CD1c-positive myeloid dendritic cell (primary cell): Measurements from ENCODE around the gene E4F1.
"Not testable (repeated sequence)": the region's sequence is repeated elsewhere in the genome, so short reads cannot be mapped to it uniquely, and the experiment has no call there.

Experiments
- DNase-seq: peaks from one replicate; pipeline ENCODE4 v3.0.0-alpha.2; 2016; ENCODE audit errors: extremely low spot score

E4F1 gene

DNA sequence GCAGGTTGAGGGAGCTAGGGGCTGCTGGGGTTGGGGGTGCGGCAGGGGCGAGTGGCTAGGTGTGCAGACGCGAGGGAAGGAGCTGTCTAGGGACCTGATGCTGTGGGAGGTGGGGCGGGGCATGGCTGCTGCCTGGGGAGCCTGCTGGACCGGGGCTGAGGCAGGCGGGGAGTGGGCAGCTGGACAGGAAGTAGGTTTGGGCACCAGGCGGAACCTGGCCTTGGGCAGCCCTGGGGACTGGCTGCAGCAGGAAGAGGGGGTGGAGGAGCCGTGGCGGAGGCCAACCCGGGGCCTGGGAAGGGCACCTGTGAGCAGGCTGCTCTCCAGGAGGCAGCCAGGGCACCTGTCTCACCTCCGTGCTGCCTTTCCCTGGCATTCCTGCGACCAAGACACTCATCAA is 7.0 kb downstream of the E4F1 start:
- DNase-seq, result peak; percentile 26

- no peak for DNase-seq
These were observed 7.9 kb downstream of the E4F1 start for GRCh38 chr16:2231016-2231931.

GRCh38 chr16:2232094-2232990 is 9.0 kb downstream of the E4F1 start:
- no peak for DNase-seq

DNA sequence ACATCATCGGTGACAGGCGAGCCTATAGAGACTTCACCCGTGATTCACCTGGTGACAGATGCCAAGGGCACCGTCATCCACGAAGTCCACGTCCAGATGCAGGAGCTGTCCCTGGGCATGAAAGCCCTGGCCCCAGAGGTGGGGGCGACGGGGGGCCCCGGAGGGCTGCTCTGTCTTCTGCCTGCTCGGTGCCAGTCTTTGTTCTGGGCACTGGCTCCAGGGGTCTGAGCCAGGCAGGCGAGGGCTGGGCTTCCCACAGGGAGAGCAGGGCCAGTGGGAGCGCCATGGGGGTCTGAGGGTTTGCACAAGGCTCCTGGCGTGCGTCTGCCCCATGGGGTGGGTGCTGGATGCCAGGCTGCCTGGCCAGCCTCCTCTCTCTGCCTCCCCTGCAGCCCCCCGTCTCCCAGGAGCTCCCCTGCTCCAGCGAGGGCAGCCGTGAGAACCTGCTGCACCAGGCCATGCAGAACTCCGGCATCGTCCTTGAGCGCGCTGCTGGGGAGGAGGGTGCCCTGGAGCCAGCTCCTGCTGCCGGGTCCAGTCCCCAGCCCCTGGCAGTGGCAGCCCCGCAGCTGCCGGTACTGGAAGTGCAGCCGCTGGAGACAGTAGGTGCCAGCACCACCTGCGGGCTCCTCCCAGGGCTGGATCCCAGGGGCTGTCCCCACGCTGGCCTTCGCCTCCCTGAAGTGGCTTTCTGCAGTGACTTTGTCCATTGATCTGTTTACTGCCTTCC is 9.8 kb downstream of the E4F1 start:
- DNase-seq, result no peak

DNA sequence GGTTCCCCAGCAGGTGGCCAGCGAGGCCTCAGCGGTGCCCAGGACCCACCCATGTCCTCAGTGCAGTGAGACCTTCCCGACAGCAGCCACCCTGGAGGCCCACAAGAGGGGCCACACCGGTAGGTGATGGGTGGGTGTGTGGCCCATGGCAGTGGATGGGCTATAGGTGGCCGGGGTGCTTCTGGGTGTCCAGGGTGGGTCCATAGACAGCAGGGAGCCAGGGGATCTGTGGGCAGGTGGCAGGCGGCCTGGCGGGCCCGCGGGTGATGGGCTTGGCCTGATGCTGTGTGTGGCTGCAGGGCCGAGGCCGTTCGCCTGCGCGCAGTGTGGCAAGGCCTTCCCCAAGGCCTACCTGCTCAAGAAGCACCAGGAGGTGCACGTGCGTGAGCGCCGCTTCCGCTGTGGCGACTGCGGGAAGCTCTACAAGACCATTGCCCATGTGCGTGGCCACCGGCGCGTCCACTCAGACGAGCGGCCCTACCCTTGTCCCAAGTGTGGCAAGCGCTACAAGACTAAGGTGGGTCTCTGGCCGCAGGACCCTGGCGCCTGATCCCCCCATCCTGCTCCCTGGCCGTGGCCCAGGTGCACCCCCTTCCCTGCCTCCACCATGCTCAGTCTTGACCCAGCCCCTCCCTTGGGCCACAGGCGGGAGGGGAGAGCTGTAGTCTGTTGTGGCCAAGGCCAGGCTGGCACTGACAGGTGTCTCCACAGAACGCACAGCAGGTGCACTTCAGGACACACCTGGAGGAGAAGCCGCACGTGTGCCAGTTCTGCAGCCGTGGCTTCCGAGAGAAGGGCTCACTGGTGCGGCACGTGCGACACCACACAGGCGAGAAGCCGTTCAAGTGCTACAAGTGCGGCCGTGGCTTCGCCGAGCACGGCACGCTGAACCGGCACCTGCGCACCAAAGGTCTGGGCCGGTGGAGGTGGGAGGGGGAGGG is 10.8 kb downstream of the E4F1 start:
- DNase-seq, result no peak

DNA sequence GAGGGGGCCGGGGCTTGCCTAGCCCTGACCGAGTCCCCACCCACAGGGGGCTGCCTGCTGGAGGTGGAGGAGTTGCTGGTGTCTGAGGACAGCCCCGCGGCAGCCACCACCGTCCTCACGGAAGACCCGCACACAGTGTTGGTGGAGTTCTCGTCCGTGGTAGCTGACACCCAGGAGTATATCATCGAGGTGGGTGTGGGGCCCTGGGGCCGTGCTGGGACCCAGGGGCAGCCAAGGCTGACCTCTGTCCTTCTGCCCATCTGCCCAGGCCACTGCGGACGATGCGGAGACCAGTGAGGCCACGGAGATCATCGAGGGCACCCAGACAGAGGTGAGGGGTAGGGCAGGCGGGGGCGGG is 11.4 kb downstream of the E4F1 start:
- DNase-seq, result no peak

GRCh38 chr16:2235234-2235651 is 11.9 kb downstream of the E4F1 start:
- no peak for DNase-seq

GRCh38 chr16:2235695-2236336 is 12.4 kb downstream of the E4F1 start:
- DNase-seq, result no peak

DNA sequence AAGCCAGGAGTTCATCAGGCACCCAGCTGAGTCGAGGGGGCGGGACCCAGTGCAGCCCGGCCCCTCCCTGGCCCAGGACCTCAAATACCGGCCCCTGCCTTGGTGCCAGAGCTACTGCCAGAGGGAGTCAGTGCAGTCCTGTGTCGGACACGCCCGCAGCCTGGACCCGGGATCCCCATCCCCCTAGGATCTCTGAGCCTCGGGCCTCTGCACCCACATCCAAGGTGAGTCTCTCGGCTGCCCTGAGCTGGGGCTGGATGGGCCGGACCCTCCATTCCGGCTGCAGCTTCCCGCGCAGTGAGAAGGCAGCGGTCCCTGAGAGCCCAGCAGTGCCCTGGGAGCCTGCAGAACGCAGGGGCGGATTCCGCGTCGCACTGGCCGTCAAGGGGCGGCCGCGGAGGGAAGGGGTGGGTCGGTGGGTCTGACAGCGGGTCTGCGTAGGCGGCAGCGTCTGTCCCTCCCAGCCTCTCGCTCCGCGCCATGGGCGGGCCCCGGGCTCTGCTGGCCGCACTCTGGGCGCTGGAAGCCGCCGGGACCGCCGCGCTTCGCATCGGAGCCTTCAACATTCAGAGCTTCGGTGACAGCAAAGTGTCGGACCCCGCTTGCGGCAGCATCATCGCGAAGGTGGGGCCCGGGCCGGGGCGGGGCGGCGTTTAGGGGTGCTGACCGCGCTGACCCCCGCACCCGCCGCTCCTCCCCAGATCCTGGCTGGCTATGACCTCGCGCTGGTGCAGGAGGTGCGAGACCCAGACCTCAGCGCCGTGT is 13.1 kb downstream of the E4F1 start, which contains the start of gene DNASE1L2:
Gene DNASE1L2, plus strand, starts transcription at position 108 of the 765 bp plus-strand sequence. Its CDS starts 373 bp downstream, at position 481.
- DNase-seq, result peak; percentile 46

GRCh38 chr16:2237102-2237482 is 13.7 kb downstream of the E4F1 start:
- DNase-seq, result no peak

DNA sequence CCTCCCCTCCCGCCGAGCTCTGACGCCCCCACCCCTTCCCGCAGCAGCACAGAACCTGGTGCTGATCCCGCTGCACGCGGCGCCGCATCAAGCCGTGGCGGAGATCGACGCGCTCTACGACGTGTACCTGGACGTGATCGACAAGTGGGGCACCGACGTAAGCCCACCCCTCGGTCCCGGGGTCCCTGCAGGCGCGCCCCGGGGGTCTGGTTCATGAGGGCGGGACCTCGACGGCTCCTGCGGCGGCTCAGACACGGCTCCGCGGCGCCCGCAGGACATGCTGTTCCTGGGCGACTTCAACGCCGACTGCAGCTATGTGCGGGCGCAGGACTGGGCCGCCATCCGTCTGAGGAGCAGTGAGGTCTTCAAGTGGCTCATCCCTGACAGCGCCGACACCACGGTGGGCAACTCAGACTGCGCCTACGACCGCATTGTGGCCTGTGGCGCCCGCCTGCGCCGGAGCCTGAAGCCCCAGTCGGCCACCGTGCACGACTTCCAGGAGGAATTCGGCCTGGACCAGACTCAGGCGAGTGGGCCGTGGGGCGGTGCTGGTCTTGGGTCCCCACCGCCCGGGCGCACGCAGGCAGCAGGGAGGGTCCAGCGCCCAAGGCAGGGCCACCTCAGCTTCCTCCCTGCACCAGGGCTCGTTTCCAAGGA is 14.2 kb downstream of the E4F1 start:
- DNase-seq, result no peak

DNA sequence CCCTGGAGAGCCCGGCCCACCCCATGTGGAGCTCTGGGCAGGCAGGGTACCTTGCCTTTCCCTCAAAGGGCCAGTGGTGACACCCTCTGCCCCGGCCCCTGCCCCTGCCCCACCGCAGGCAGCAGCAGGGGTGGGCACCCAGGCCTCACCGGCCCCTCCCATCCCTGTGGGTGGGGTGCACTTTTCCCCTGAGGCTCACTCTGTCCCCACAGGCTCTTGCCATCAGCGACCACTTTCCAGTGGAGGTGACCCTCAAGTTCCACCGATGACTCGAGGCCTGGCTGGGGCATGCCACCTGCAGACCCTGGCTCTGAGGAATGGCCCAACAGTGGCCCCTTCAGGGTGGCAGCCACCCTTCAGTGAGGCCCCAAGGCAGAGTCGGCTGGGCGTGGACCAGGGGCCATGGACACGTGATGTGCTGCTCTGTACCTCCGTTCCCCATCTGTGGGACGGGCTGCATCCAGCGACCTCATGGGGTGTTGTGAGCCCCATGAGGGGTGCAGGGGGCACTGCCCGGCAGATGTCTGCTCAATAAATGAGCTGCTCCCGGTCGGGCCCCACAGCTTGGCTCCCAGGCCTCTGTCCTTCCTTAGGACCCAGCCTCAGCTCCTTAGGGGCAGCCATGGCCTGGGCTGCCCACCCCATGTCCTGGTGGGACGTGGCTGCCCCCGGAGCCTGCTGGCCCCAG is 14.9 kb downstream of the E4F1 start:
- no peak for DNase-seq

DNA sequence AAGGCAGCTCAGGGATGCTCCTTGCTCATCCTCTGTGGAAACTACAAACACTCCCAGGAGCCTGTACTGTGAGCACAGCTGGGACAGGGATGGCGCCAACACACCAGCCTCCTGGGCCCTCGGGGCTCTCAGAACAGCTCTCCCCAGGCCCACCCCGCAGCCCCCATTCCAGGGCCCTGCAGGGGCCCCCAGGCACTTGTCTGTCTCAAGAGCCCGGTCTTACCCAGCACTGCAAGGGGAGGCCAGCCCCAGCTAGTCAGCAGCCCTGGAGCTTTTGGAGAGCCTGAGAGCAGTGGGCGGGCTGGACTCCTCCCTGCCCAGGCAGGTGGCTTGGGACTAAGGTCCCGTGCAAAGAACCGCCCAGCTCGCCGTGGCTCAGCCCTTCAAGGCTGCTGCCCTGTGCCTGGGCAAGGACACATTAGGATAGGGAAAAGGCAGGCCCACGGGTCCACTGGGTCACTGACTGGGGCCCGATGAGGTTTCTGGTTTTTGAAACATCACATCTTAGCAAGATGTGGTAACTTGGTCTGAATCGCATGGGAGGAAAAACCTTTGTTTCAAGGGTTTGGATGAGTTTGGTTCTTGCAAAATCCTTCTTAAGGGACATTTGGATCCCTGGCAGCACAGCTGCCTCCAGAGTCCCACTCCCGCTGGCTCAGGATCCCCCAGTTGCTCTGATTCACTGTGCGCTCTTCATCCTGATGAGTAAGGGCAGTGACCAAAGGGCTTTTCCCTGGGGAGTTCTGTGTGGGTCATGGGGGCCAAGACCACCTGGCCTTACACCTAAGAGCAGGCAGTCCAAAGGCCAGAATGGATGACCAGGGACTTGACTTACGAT is 15.7 kb downstream of the E4F1 start:
- DNase-seq, result no peak

- not testable (repeated sequence) for DNase-seq
These were observed 16.9 kb downstream of the E4F1 start for GRCh38 chr16:2240331-2240730.

DNA sequence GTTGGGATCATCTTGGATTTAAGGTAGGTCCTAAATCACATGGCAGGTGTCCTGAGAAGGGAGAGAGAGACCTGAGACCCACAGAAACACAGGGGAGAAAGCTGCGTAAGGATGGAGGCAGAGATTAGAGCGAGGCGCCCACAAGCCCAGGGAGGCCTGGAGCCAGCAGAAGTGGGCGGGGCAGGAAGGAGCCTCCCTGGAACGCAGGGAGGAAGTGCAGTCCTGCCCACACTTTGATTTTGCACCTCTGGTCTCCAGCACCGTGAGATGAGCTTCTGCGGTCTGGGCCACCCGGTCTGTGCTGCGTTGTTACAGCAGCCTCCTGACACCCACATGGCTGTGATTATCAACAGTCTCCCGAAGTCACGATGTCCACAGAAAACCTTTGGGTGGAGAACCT is 19.2 kb downstream of the E4F1 start:
- DNase-seq, result peak; percentile 43

DNA sequence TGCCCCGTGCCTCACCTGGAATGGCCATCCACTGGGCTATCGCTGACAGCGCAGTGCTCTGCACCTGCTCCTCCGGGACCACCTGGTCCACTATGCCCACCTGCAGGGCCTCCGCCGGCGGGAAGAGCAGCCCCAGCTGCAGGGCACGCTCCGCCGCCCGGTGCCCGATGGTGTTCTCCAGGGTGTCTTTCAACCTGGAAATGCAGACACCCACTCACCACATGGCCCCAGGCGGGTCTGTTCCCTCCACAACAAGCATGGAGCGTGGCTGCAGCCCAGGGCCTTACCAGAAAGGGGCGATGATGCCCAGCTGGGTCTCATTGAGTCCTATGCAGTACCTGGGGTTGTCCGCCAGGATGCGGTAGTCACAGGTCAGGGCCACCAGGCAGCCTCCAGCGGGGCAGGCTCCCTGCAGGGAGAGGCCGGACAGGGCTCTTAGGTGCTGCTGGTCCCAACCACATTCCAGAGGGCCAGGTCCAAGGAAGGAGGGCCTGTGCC is 19.7 kb downstream of the E4F1 start:
- DNase-seq, result no peak

DNA sequence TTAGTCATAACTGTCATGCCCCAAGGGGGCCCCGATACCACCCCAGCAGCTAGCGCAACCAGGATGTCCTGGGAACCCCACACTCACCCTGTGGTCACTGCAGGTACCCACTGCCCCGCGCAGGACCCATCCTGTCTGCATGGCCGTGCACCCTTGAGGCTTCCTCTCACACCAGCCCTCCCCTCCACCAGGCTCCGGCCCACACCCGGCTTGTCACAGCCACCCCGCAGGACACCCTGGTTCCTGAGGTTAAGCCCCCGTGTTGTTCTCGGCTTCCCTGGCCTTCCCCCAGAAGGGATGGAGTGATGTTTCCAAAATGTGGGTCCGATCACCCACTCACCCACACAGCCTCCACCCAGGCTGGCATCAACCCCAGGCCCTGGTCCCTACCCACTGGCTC is 20.4 kb downstream of the E4F1 start:
- no peak for DNase-seq
